ENCODE results near the gene RALGAPB.

- TF ChIP-seq POLR2A (IDR thresholded peaks at IDR 0.05): no peak
- TF ChIP-seq CTCF (IDR thresholded peaks at IDR 0.05 in 8 of 11, conservative IDR thresholded peaks at IDR 0.05 in 3 of 11): no peak
Measured at GRCh38 chr20:38489181-38489580, 16.5 kb downstream of the RALGAPB start.

Measured in spleen (tissue), 7 donors.